Esophagus squamous epithelium (tissue), 5 donors: ENCODE data around the gene CBLL2. TPM values are rescaled to one million over a fixed set of nuclear protein-coding genes. Genes with fewer than 3 reads are reported as not detected.

Experiments used
- DNase-seq: peaks from one replicate; lab custom pipeline; 2025; lab: John Stamatoyannopoulos, UW
- H3K27ac ChIP-seq, 4 donors: fragments of 200-600 bp; sonication (generic); one replicate each; pipeline ENCODE4 v1.5.1; 2016 to 2019; ENCODE audit warnings: mild to moderate bottlenecking in 1 of 4
- H3K27me3 ChIP-seq, 4 donors: fragments of 200-600 bp; sonication (generic); 1 replicate in 3 of 4; 2 replicates in 1 of 4; pipeline versions ENCODE4 v1.5.1 to v1.6.0; 2017 to 2021; ENCODE audit warnings: antibody characterized with exemption in 1 of 4
- H3K36me3 ChIP-seq, 3 donors: fragments of 200-600 bp; sonication (generic); one replicate each; pipeline ENCODE4 v1.5.1; 2016 to 2019
- H3K4me1 ChIP-seq, 3 donors: fragments of 200-600 bp; sonication (generic); one replicate each; pipeline ENCODE4 v1.5.1; 2017 to 2019
- H3K4me3 ChIP-seq, 4 donors: fragments of 200-600 bp; sonication (generic); 1 replicate in 3 of 4; 2 replicates in 1 of 4; pipeline ENCODE4 v1.5.1; 2016 to 2019; ENCODE audit warnings: mild to moderate bottlenecking in 2 of 4, moderate library complexity in 1 of 4
- H3K9me3 ChIP-seq, 3 donors: fragments of 200-600 bp; sonication (generic); one replicate each; pipeline ENCODE4 v1.5.1; 2016 to 2019
- POLR2A ChIP-seq, 4 donors: fragments of 450-650 bp; IDR thresholded peaks; one replicate each; pipeline ENCODE4 v1.6.1; 2017; ENCODE audit warnings: antibody characterized with exemption in 4 of 4, mild to moderate bottlenecking in 4 of 4, moderate library complexity in 3 of 4
- WGBS, 2 donors: methylation state at CpG; one replicate each; pipeline ENCODE4 v1.1.5; 2018; 5-methylcytosine and 5-hydroxymethylcytosine counted together
- intact Hi-C: fragments of 100-400 bp; cut with DNase I; formaldehyde crosslinking; loops from one replicate; pipeline ENCODE4 v1.15.0; 2022
- total RNA-seq, 4 donors: library from RNA; depleted of rRNA; stranded (reverse); fragments of >200 nt; gene quantifications; one replicate each; pipeline ENCODE4 v1.1.0, GENCODE V29; 2016
- TF ChIP-seq, protein P1 (sequence below), 6 experiments: fragments of 450-650 bp in 4 of 6; fragments of 200-600 bp in 2 of 6; sonication (generic) in 2 of 6; IDR thresholded peaks; one replicate each; pipeline ENCODE4 v1.5.1; 2016 to 2019; ENCODE audit warnings: antibody characterized with exemption in 6 of 6, mild to moderate bottlenecking in 4 of 6, moderate library complexity in 4 of 6
- donor health status: DM: yes; HTN: yes; CAD: no.

The CBLL2 gene
- total RNA-seq, 4 donors from 2014 or later = not detected

DNA sequence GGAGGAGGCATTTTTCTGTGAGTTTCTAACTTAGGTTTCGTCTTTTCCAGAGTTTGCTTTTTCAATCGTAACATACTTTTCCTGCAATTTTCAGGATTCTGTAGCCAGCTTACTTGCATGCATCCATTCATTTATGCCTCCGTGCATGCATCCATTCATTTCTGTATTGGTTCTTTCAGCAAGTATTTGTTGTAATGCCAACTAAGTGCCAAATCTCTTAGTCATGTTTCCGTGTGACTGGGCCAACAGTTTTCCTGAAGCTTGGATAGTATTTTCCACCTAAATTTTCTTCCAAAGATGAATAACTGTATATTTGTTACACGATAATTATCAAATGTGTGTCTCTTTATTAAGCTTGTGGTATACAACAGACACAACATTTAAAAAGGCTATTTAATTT, 41.5 kb downstream of the CBLL2 start:
- no peaks in the 10 kb centered on the region for H3K27me3 ChIP-seq
- TF ChIP-seq, protein P1, sequence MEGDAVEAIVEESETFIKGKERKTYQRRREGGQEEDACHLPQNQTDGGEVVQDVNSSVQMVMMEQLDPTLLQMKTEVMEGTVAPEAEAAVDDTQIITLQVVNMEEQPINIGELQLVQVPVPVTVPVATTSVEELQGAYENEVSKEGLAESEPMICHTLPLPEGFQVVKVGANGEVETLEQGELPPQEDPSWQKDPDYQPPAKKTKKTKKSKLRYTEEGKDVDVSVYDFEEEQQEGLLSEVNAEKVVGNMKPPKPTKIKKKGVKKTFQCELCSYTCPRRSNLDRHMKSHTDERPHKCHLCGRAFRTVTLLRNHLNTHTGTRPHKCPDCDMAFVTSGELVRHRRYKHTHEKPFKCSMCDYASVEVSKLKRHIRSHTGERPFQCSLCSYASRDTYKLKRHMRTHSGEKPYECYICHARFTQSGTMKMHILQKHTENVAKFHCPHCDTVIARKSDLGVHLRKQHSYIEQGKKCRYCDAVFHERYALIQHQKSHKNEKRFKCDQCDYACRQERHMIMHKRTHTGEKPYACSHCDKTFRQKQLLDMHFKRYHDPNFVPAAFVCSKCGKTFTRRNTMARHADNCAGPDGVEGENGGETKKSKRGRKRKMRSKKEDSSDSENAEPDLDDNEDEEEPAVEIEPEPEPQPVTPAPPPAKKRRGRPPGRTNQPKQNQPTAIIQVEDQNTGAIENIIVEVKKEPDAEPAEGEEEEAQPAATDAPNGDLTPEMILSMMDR (IDR thresholded peaks at IDR 0.05) = no peak
- TF ChIP-seq POLR2A (IDR thresholded peaks at IDR 0.05) = no peak
- H3K4me3 ChIP-seq = no peak overlapping the region
- H3K9me3 ChIP-seq = no peaks in the 10 kb centered on the region
- DNase-seq = no peak
- no peaks in the 10 kb centered on the region for H3K36me3 ChIP-seq
- intact Hi-C loops = no loop called here
- no peaks in the 10 kb centered on the region for H3K4me1 ChIP-seq
- WGBS, 2 donors = 35 to 51% methylated on average over 5 of the region's 5 CpGs
- no peak overlapping the region for H3K27ac ChIP-seq

DNA sequence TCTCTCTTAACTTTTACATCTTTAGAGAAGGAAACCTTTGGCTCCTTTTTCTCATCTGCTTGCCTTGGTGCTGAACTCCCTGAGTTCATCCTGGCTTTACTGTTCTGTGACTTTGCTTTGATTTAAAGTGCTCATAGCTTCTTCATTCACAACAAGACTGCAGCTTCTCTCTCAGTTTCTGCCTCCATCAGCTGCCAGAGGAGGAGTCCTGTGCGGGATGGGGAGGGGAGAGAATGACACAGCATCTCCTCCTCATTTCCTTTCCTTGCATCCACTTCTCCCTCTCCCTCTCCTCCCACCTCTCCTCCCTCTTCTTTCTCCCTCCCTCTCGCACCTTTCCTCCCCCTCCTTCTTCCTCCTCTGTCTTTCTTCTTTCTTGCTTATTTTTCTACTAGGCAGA, 42.0 kb downstream of the CBLL2 start:
- TF ChIP-seq POLR2A (IDR thresholded peaks at IDR 0.05) = no peak
- TF ChIP-seq, protein P1 (IDR thresholded peaks at IDR 0.05) = no peak
- WGBS, 2 donors = 27 to 33% methylated on average over 2 of the region's 2 CpGs
- intact Hi-C loops = no loop called here
- DNase-seq = no peak
- Histone ChIP-seq H3K36me3 (no peaks in the 10 kb centered on the region), H3K27me3 (no peaks in the 10 kb centered on the region), H3K4me1 (no peaks in the 10 kb centered on the region), H3K9me3 (no peaks in the 10 kb centered on the region), H3K27ac (no peak overlapping the region), H3K4me3 (no peak overlapping the region)

DNA sequence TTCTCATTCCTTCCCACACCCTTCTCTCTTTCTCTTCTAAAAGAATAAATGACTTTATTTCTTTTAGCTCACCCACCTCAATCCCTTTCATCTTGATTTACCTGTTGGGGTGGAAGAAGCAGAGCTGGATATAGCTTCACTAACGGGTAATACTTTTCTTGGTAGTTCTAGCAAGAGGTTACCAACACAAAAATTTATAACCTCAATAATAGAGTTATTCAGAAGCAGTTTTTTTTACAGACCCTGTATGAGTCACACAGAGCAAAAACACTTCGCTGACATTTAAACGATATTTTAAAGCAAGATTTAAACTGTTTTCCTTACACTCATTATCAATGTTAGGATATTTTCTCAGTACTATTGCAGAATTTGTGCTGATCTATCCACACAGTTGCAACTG, 42.4 kb downstream of the CBLL2 start:
- 63 to 72% methylated on average over 3 of the region's 3 CpGs for WGBS, 2 donors
- no peaks in the 10 kb centered on the region for H3K9me3 ChIP-seq
- H3K4me1 ChIP-seq = no peaks in the 10 kb centered on the region
- H3K27me3 ChIP-seq = no peaks in the 10 kb centered on the region
- no peak overlapping the region for H3K4me3 ChIP-seq
- H3K36me3 ChIP-seq = no peaks in the 10 kb centered on the region
- TF ChIP-seq POLR2A (IDR thresholded peaks at IDR 0.05) = no peak
- TF ChIP-seq, protein P1 (IDR thresholded peaks at IDR 0.05) = no peak
- DNase-seq = no peak
- H3K27ac ChIP-seq = no peak overlapping the region
- intact Hi-C loops = no loop called here

DNA sequence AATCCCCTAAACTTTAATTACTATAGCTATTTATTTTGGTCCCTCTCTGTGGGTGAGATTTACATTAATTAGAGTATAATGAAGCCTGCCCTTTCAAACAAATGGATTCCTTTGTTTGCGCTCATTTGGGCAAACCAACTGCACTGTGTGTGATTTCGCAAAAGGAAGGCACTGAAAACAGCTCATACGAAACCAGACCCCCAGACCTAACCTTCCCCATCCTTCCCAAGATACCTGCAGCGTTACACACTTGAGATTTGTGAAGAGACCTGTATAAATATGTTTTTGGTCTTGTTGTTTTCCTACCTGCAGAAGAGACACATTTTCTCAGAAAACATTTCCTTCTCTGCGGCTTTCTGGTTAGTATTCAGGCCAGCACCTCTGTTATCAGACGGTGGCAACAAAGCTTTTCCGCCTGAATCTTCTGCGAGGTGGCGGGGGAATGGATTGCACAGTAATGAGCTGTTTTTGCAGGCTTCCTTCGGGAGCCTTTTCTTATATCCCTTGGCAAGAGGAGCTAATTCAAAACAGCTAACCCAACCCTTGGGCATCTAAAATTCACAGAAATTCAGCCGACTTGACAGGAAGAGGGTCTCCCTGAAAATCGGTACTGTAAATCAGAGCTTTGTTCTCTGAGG, 47.6 kb downstream of the CBLL2 start:
- Histone ChIP-seq H3K36me3 (no peaks in the 10 kb centered on the region), H3K4me1 (no peaks in the 10 kb centered on the region), H3K27ac (no peak overlapping the region), H3K9me3 (no peaks in the 10 kb centered on the region), H3K27me3 (no peaks in the 10 kb centered on the region), H3K4me3 (no peak overlapping the region)
- 71 to 76% methylated on average over 7 to 12 of the region's 12 CpGs for WGBS, 2 donors
- TF ChIP-seq, protein P1 (IDR thresholded peaks at IDR 0.05) = no peak
- no peak for TF ChIP-seq POLR2A (IDR thresholded peaks at IDR 0.05)
- DNase-seq = no peak
- intact Hi-C loops = no loop called here

DNA sequence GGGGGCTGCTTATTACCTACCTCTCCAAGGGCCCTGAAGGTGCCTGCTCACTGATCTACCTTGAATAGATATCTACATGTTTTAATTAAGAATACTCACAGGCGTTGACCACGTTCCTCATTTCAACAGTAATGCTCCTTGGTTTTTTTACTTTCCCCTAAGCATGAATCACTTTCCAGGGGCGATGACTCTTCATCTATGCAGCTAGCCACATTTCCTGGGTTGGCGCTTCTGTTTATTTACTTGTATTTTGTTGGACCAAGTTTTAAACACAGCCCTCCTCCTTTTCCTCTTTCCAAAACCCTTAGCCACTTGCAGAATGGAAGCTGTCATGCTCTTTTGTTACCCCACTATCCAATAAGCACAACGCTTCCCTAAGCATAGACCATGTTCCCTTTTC, 50.8 kb downstream of the CBLL2 start:
- Histone ChIP-seq H3K4me1 (no peaks in the 10 kb centered on the region), H3K27me3 (no peaks in the 10 kb centered on the region), H3K4me3 (no peak overlapping the region), H3K27ac (no peak overlapping the region), H3K9me3 (no peaks in the 10 kb centered on the region), H3K36me3 (no peaks in the 10 kb centered on the region)
- WGBS, 2 donors = 60 to 68% methylated on average over 5 of the region's 5 CpGs
- no peak for DNase-seq
- TF ChIP-seq, protein P1 (IDR thresholded peaks at IDR 0.05) = no peak
- no peak for TF ChIP-seq POLR2A (IDR thresholded peaks at IDR 0.05)
- intact Hi-C loops = no loop called here

Other genes starting within 250 kb of the CBLL2 start
- gene PHEX, start 240.6 kb upstream of the CBLL2 start, total RNA-seq = under 1 TPM; 0.04 to 0.73 (median 0.31) TPM